Nephron progenitor cell (in vitro differentiated cells): ENCODE data around the gene ANKFN1.

ENCODE experiments used
- DNase-seq: peaks from one replicate; pipeline ENCODE4 v3.0.0; 2021
- H3K27ac Mint-ChIP-seq: 2 replicates; pipeline ENCODE4 v1.8.0; 2021; ENCODE audit warnings: mild to moderate bottlenecking, moderate library complexity, mixed read lengths
- H3K27me3 Mint-ChIP-seq: 2 replicates; pipeline ENCODE4 v1.8.0; 2021; ENCODE audit warnings: mild to moderate bottlenecking, low read depth, mixed read lengths; ENCODE audit not compliant: poor library complexity
- H3K36me3 Mint-ChIP-seq: 2 replicates; pipeline ENCODE4 v1.8.0; 2021; ENCODE audit warnings: low read depth, mixed read lengths
- H3K4me1 Mint-ChIP-seq: 2 replicates; pipeline ENCODE4 v1.8.0; 2021; ENCODE audit warnings: mixed read lengths
- H3K4me3 Mint-ChIP-seq: 2 replicates; pipeline ENCODE4 v1.8.0; 2021; ENCODE audit warnings: mild to moderate bottlenecking, moderate library complexity, mixed read lengths
- H3K9me3 Mint-ChIP-seq: 2 replicates; pipeline ENCODE4 v1.8.0; 2021; ENCODE audit warnings: mild to moderate bottlenecking, moderate library complexity, mixed read lengths
- TF ChIP-seq, protein P1 (sequence below): fragments of 200-600 bp; sonication (generic); IDR thresholded peaks from 2 replicates; pipeline ENCODE4 v1.5.0; 2021; ENCODE audit warnings: antibody characterized with exemption

ANKFN1 gene

DNA sequence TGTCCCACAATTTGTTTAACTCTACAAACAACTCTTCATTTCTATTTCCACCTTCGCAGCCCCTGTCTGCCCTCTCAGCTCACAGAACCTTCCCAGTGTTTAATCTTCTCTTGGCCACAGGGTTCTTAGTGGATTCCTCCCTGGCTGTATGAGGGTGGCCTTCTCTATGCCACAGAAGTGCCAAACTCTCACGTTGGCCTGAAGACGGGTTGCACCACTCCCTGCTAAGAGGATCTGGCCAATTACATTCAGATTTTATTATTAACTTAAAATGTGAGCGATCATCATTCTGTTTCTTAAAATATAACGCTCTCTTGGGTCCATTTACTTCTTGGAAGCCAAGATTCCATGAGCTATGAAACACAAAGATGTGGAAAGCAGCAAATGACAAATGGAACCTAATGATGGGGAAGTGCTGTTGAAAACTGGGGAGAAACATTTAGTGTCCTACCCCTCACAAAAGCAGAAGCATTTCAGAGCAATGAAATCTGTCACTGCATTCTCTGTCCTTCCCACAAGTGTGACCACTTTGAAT is 348.9 kb downstream of the ANKFN1 start:
- Mint-ChIP-seq H3K4me1 (peaks cover 5% of the 10 kb centered on the region), H3K27ac (no peak overlapping the region), H3K4me3 (no peak overlapping the region), H3K36me3 (no peaks in the 10 kb centered on the region), H3K27me3 (peaks cover 25% of the 10 kb centered on the region), H3K9me3 (no peaks in the 10 kb centered on the region)
- TF ChIP-seq, protein P1, sequence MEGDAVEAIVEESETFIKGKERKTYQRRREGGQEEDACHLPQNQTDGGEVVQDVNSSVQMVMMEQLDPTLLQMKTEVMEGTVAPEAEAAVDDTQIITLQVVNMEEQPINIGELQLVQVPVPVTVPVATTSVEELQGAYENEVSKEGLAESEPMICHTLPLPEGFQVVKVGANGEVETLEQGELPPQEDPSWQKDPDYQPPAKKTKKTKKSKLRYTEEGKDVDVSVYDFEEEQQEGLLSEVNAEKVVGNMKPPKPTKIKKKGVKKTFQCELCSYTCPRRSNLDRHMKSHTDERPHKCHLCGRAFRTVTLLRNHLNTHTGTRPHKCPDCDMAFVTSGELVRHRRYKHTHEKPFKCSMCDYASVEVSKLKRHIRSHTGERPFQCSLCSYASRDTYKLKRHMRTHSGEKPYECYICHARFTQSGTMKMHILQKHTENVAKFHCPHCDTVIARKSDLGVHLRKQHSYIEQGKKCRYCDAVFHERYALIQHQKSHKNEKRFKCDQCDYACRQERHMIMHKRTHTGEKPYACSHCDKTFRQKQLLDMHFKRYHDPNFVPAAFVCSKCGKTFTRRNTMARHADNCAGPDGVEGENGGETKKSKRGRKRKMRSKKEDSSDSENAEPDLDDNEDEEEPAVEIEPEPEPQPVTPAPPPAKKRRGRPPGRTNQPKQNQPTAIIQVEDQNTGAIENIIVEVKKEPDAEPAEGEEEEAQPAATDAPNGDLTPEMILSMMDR = no peak
- DNase-seq = no peak

DNA sequence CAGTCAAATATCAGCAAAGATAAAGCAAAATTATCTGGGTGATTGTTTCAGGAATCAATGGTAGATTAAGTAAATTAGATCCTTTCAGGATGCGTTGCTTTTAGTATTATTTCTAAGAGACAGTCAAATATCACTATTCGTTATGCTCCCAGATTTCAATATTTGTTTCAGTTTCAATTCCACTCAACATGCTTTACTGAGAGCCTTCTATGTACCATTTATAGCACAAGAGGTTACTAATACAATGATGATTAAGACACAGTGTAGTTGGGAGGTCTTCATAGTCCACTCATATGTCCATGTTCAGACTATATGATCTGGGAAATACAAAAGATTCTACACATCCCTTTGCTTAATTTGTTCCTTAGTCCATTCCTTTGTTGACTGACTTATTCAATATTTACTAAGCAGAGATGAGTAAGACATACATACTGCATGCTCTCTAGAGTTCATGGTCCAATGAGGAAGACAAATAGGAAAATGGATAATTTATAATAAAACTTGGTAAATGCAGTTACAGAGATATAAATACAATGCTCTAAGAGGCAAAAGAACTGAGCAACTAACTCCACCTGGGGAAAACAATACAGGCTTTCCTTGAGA is 352.0 kb downstream of the ANKFN1 start:
- Mint-ChIP-seq H3K27ac (no peak overlapping the region), H3K4me1 (peaks cover 5% of the 10 kb centered on the region), H3K27me3 (peaks cover 50% of the 10 kb centered on the region), H3K36me3 (no peaks in the 10 kb centered on the region), H3K4me3 (no peak overlapping the region), H3K9me3 (no peaks in the 10 kb centered on the region)
- TF ChIP-seq, protein P1 = no peak
- DNase-seq = no peak

DNA sequence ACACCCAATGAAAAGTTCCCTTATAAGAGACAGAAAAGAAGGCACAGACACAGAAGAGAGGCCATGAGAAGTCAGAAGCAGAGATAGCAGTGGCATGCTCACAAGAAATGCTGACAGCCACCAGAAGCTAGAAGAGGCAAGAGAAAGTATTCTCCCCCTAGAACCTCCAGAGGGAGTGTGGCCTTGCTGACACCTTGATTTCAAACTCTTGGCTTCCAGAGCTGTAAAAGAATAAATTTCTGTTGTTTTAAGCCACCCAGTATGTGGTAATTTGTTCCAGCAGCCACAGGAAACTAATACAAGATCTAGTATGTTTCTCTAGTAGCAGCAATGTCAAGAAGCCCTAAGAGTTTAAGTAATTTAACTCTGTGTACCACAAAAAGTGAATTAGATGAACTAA is 353.1 kb downstream of the ANKFN1 start:
- no peak overlapping the region for H3K27ac Mint-ChIP-seq
- peaks cover 5% of the 10 kb centered on the region for H3K4me1 Mint-ChIP-seq
- no peaks in the 10 kb centered on the region for H3K9me3 Mint-ChIP-seq
- H3K27me3 Mint-ChIP-seq = peaks cover 52% of the 10 kb centered on the region
- H3K36me3 Mint-ChIP-seq = no peaks in the 10 kb centered on the region
- TF ChIP-seq, protein P1 = no peak
- no peak overlapping the region for H3K4me3 Mint-ChIP-seq
- no peak for DNase-seq

DNA sequence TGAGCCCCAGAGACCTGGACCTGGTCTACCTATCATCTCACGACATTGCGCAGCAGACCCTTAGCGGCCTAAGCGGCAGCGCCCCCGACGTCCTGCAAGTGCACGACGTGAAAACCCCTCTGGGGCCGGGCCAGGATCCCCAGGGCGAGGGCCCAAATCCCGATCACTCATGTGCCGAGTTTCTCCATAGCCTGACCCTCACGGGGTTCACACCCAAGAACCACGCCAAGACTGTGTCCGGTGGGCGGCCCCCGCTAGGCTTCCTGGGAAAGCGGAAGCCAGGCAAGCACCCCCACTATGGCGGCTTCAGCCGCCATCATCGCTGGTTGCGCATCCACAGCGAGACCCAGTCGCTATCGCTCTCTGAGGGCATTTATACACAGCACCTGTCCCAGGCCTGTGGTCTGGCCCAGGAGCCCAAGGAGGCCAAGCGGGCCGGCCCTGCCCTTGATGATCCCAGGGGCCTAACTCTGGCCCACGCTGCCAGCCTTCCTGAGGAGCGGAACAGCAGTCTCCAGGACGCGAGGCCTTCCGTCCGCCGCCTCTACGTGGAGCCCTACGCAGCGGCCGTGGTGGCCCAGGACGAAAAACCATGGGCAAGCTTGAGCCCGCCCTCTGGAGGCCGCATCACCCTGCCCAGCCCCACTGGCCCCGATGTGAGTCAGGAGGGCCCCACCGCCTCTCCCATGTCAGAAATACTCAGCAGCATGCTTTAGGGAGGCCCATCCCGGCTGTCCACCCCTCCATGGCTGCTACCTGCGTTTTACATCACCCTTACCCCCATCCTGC is 357.5 kb downstream of the ANKFN1 start:
- Mint-ChIP-seq H3K27ac (no peak overlapping the region), H3K27me3 (peaks cover 62% of the 10 kb centered on the region), H3K36me3 (no peaks in the 10 kb centered on the region), H3K9me3 (no peaks in the 10 kb centered on the region), H3K4me1 (peaks cover 5% of the 10 kb centered on the region), H3K4me3 (no peak overlapping the region)
- DNase-seq = no peak
- TF ChIP-seq, protein P1 = no peak

DNA sequence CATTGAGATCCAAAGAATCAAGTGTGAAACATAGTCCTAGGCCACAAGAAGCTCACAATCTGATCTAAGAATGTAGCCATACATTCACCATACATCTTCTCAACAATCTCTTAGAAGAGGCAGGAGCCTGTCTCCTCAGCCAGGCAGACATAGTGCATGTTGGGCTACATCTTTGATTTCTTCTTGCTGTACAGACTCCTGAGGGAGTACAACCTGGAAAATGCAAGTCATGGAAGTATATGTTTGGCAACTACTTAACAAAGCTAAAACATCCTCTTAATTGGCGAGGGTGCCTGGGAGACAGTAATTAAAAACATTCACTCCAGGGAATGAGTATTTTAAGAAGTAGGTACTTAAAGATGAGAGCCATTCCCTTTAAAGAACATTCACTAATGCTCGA is 361.0 kb downstream of the ANKFN1 start:
- H3K36me3 Mint-ChIP-seq = no peaks in the 10 kb centered on the region
- TF ChIP-seq, protein P1 = no peak

More for the DNA sequence above, 361.0 kb downstream of the ANKFN1 start:
- Mint-ChIP-seq H3K27me3 (peaks cover 61% of the 10 kb centered on the region), H3K9me3 (no peaks in the 10 kb centered on the region), H3K4me1 (no peaks in the 10 kb centered on the region), H3K27ac (no peak overlapping the region), H3K4me3 (no peak overlapping the region)
- DNase-seq = no peak
